ENCODE measurements around the gene TMUB1. TPM values are rescaled to one million over a fixed set of nuclear protein-coding genes. Genes with fewer than 3 reads are reported as not detected.

The TMUB1 gene
- total RNA-seq, 1 donor = 18.1 TPM

DNA sequence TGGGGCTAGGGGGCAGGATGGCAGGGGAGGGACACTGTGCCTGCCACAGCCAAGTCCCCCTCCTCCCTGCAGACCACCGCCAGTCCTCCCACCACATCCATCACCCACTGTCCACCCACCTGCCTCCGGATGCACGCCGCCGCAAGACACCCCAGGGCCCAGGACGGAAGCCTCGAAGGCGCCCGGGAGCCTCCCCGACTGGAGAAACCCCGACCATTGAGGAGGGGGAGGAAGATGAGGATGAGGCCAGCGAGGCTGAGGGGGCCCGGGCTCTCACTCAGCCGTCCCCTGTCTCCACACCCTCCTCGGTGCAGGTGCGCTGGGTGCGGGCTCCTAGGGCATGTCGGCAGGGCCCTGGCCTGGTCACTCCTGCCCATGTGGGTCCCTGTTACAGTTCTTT lies 18.8 kb downstream of the TMUB1 start:
- H3K4me2 ChIP-seq (ENCODE audit: insufficient read depth, low read length) = no peak overlapping the region
- peaks cover 43% of the 10 kb centered on the region for H3K79me2 ChIP-seq (ENCODE audit: insufficient read depth, low read length)
- H3K9me3 ChIP-seq (ENCODE audit: low read depth, low read length) = no peaks in the 10 kb centered on the region
- H3K27ac ChIP-seq (ENCODE audit: low read depth, low read length) = no peak overlapping the region
- no peak overlapping the region for H3K4me3 ChIP-seq (ENCODE audit: insufficient read depth, low read length)
- peaks cover 26% of the 10 kb centered on the region for H4K20me1 ChIP-seq (ENCODE audit: insufficient read depth, low read length)
- no peak overlapping the region for H2AFZ ChIP-seq (ENCODE audit: low read length)
- DNase-seq (ENCODE audit: insufficient read length, low spot score, missing footprints) = no peak
- peaks cover 42% of the 10 kb centered on the region for H3K36me3 ChIP-seq (ENCODE audit: insufficient read depth, low read length)
- no peaks in the 10 kb centered on the region for H3K27me3 ChIP-seq (ENCODE audit: insufficient read depth, low read length)
- peaks cover 25% of the 10 kb centered on the region for H3K4me1 ChIP-seq (ENCODE audit: insufficient read depth, low read length)
- TF ChIP-seq, protein P1, sequence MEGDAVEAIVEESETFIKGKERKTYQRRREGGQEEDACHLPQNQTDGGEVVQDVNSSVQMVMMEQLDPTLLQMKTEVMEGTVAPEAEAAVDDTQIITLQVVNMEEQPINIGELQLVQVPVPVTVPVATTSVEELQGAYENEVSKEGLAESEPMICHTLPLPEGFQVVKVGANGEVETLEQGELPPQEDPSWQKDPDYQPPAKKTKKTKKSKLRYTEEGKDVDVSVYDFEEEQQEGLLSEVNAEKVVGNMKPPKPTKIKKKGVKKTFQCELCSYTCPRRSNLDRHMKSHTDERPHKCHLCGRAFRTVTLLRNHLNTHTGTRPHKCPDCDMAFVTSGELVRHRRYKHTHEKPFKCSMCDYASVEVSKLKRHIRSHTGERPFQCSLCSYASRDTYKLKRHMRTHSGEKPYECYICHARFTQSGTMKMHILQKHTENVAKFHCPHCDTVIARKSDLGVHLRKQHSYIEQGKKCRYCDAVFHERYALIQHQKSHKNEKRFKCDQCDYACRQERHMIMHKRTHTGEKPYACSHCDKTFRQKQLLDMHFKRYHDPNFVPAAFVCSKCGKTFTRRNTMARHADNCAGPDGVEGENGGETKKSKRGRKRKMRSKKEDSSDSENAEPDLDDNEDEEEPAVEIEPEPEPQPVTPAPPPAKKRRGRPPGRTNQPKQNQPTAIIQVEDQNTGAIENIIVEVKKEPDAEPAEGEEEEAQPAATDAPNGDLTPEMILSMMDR (IDR thresholded peaks at IDR 0.05; ENCODE audit: extremely low read depth, low read depth, low read length) = no peak

DNA sequence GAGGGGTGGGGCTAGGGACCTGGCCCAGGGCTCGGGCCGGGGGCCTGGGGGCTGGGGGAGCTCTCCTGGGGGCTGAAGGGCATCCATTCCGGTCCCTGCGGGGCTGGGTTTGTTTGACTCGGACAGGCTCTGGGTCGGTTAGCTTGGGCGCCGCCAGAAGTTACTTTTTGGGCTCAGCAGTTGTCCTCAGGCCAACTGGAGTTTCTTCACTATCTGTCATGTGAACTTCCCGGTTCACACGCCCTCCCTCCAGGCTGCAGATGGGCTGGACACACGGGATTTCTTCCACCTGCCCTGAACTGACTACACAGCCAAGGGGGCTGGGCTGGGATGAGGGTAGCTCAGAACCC lies 20.1 kb downstream of the TMUB1 start:
- H4K20me1 ChIP-seq (ENCODE audit: insufficient read depth, low read length) = peaks cover 26% of the 10 kb centered on the region
- H3K79me2 ChIP-seq (ENCODE audit: insufficient read depth, low read length) = peaks cover 43% of the 10 kb centered on the region
- DNase-seq (ENCODE audit: insufficient read length, low spot score, missing footprints) = no peak
- no peaks in the 10 kb centered on the region for H3K9me3 ChIP-seq (ENCODE audit: low read depth, low read length)
- H3K27ac ChIP-seq (ENCODE audit: low read depth, low read length) = peak overlapping the region; percentile 51
- peaks cover 30% of the 10 kb centered on the region for H3K36me3 ChIP-seq (ENCODE audit: insufficient read depth, low read length)
- no peak overlapping the region for H3K4me2 ChIP-seq (ENCODE audit: insufficient read depth, low read length)
- peaks cover 36% of the 10 kb centered on the region for H3K4me1 ChIP-seq (ENCODE audit: insufficient read depth, low read length)
- no peaks in the 10 kb centered on the region for H3K27me3 ChIP-seq (ENCODE audit: insufficient read depth, low read length)
- H2AFZ ChIP-seq (ENCODE audit: low read length) = no peak overlapping the region
- TF ChIP-seq, protein P1 (IDR thresholded peaks at IDR 0.05; ENCODE audit: extremely low read depth, low read depth, low read length) = no peak
- H3K4me3 ChIP-seq (ENCODE audit: insufficient read depth, low read length) = peak overlapping the region; percentile 25

DNA sequence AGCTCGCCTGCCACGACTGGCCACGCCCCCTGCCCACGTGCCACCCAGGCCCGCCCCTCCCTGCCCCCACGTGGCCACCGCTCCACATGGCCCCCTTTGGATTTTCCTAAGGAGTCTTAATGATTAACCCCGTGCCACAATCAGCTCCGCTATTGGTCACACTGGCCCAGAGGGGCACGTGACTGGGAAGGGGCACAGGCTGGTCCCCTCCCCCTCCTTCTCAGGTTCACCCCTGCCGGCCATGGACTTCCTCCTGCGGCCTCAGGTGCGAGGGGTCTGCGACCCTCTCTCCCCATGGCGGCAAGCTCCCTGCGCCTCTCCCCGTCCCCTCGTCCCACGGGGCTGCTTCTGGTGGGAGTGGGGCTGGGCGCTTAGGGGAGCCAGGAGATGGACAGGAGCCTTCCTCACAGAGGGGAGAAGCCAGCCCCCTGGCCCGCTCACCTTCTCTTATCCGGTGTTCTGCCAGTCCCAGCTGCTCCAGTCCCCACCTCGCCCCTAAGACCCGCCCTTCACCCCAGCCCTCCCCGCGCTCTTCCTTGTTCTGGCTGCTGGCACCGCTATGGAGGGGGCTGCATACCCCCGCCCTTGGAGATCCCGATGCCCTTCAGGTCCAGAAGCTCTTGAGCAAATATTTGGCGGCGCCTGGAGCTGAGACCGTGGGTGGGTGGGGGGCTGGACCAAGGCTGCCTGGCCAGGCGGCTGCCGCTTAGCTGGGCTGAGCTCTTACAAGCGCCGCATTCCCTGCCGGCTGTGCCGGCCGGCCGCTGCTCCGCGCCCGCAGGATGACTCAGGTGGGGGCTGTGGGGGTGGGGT lies 20.7 kb downstream of the TMUB1 start:
- H3K4me1 ChIP-seq (ENCODE audit: insufficient read depth, low read length) = peaks cover 38% of the 10 kb centered on the region
- DNase-seq (ENCODE audit: insufficient read length, low spot score, missing footprints) = peak; percentile 98
- TF ChIP-seq, protein P1 (IDR thresholded peaks at IDR 0.05; ENCODE audit: extremely low read depth, low read depth, low read length) = no peak
- H3K4me2 ChIP-seq (ENCODE audit: insufficient read depth, low read length) = peak overlapping the region; percentile 32
- H3K36me3 ChIP-seq (ENCODE audit: insufficient read depth, low read length) = peaks cover 25% of the 10 kb centered on the region
- peak overlapping the region; percentile 51 for H3K27ac ChIP-seq (ENCODE audit: low read depth, low read length)
- no peak overlapping the region for H2AFZ ChIP-seq (ENCODE audit: low read length)
- no peaks in the 10 kb centered on the region for H3K9me3 ChIP-seq (ENCODE audit: low read depth, low read length)
- H3K4me3 ChIP-seq (ENCODE audit: insufficient read depth, low read length) = peak overlapping the region; percentile 13
- no peaks in the 10 kb centered on the region for H3K27me3 ChIP-seq (ENCODE audit: insufficient read depth, low read length)
- H4K20me1 ChIP-seq (ENCODE audit: insufficient read depth, low read length) = peaks cover 26% of the 10 kb centered on the region
- H3K79me2 ChIP-seq (ENCODE audit: insufficient read depth, low read length) = peaks cover 43% of the 10 kb centered on the region

DNA sequence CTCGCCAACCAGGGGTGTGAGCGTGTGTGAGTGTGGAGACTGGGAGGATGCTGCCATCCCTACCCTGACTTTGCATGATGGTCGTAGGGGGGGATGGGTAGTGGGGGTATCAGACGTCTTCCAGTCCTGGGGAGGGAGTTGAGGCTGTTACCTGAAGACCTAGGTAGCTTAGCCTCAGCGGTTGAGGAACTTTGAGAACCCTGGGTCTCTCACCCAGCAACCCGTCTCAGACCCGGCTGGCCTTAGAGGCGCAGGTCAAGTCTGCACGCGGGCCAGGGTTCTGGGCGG lies 21.2 kb downstream of the TMUB1 start:
- Histone ChIP-seq H3K4me2 (ENCODE audit: insufficient read depth, low read length) (peak overlapping the region; percentile 100), H3K4me1 (ENCODE audit: insufficient read depth, low read length) (peaks cover 43% of the 10 kb centered on the region), H3K9me3 (ENCODE audit: low read depth, low read length) (no peaks in the 10 kb centered on the region), H3K79me2 (ENCODE audit: insufficient read depth, low read length) (peaks cover 43% of the 10 kb centered on the region), H4K20me1 (ENCODE audit: insufficient read depth, low read length) (peaks cover 26% of the 10 kb centered on the region), H3K36me3 (ENCODE audit: insufficient read depth, low read length) (peaks cover 22% of the 10 kb centered on the region), H3K27me3 (ENCODE audit: insufficient read depth, low read length) (no peaks in the 10 kb centered on the region), H2AFZ (ENCODE audit: low read length) (no peak overlapping the region), H3K4me3 (ENCODE audit: insufficient read depth, low read length) (no peak overlapping the region), H3K27ac (ENCODE audit: low read depth, low read length) (peak overlapping the region; percentile 37)
- no peak for DNase-seq (ENCODE audit: insufficient read length, low spot score, missing footprints)
- TF ChIP-seq, protein P1 (IDR thresholded peaks at IDR 0.05; ENCODE audit: extremely low read depth, low read depth, low read length) = no peak
